ENCODE measurements around the gene AOC2. TPM values are rescaled to one million over a fixed set of nuclear protein-coding genes. Genes with fewer than 3 reads are reported as not detected.
A peak's percentile ranks its signal among the peaks of the same experiment; 100 is the strongest.
"Not testable (repeated sequence)": the region's sequence is repeated elsewhere in the genome, so short reads cannot be mapped to it uniquely, and the experiment has no call there.

The AOC2 gene
- total RNA-seq, 1 donor from 2014 or later, result 1.6 TPM

DNA sequence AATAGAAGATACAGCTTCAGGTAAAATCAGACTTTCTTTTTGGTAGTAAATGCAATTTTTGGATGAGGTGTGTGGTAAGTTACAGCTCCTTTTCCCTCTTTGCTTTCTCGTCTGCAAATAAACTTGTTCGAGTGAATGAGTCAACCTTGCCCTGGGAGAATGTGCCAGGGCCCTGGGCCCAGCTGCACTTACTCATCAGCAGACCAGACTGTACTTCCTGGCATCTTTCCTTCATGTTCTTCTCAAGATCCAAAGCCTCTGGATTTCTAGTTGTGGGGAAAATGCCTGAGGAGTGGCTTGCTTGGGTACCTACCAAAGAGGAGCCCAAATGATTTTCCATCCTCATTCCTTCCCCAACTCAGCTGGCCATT lies 50.8 kb downstream of the AOC2 start:
- peak; percentile 71 for ATAC-seq
- DNase-seq (ENCODE audit: low spot score), result no peak
- intact Hi-C loops (cut with DNase I), result no loop called here

DNA sequence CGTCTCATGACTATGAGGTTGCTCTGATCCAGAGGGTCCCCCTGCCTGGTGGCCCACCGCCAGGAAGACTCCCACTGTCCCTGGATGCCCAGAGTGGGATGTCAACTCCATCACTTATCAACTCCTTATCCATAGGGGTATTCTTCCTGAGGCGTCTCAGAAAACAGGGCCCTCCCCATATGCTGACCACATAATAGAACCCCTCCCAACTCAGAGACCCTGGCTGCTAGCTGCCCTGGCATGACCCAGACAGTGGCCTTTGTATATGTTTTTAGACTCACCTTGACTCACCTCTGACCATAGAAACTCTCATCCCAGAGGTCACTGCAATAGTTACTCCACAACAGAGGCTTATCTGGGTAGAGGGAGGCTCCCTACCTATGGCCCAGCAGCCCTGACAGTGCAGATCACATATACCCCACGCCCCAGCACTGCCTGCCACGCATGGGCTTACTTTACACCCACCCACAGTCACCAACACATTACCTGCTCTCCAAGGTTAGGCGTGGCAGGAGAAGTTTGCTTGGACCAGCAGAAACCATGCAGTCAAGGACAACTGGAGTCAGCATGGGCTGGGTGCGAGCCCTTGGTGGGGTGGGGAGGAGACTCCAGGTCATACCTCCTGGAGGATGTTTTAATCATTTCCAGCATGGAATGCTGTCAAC lies 53.9 kb downstream of the AOC2 start:
- ATAC-seq (no peak), DNase-seq (ENCODE audit: low spot score) (no peak)
- intact Hi-C loops (cut with DNase I), result no loop called here

DNA sequence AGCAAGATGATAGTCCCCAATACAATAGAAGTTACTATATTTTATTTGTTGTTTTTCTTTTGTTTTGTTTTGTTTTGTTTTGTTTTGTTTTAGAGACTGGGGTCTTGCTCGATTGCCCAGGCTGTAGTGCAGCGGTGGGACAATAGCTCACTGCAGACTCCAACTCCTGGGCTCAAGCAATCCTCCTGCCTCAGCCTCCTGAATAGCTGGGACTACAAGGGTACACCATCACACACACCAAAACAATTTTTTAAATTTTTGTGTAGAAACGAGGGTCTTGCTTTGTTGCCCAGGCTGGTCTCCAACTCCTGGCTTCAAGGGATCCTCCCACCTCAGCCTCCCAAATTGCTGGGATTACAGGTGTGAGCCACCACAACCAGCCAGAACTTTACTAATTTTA lies 55.6 kb downstream of the AOC2 start:
- DNase-seq (ENCODE audit: low spot score); intact Hi-C loops (cut with DNase I); ATAC-seq: not testable (repeated sequence)

Small RNA genes within 50 kb of the gene (microRNA-seq; reads per million reads assigned to microRNA genes)
- not detected for gene MIR6781

Other genes with a start within 250 kb of the AOC2 start
- 47.1 TPM for gene RETREG3, start 235.2 kb upstream of the AOC2 start, total RNA-seq
- gene TUBG1, start 234.9 kb upstream of the AOC2 start, total RNA-seq, result 23.4 TPM
- gene TUBG2, start 185.3 kb upstream of the AOC2 start, total RNA-seq, result 46.8 TPM
- gene PLEKHH3, start 167.6 kb upstream of the AOC2 start, total RNA-seq, result 40.3 TPM
- gene CCR10, start 162.7 kb upstream of the AOC2 start, total RNA-seq, result 3.5 TPM
- 12.9 TPM for gene CNTNAP1, start 162.0 kb upstream of the AOC2 start, total RNA-seq
- 105 TPM for gene EZH1, start 99.5 kb upstream of the AOC2 start, total RNA-seq
- 67.5 TPM for gene RAMP2, start 83.4 kb upstream of the AOC2 start, total RNA-seq
- gene VPS25, start 71.1 kb upstream of the AOC2 start, total RNA-seq, result 24.8 TPM
- 1.4 TPM for gene WNK4, start 64.0 kb upstream of the AOC2 start, total RNA-seq
- gene COA3, start 45.9 kb upstream of the AOC2 start, total RNA-seq, result 36.1 TPM
- 1.1 TPM for gene CNTD1, start 45.7 kb upstream of the AOC2 start, total RNA-seq
- gene BECN1, start 20.3 kb upstream of the AOC2 start, total RNA-seq, result 80.9 TPM
- gene PSME3, start 11.2 kb upstream of the AOC2 start, total RNA-seq, result 54.5 TPM
- gene AOC3, start 6.6 kb downstream of the AOC2 start, total RNA-seq, result 61.7 TPM
- not detected for gene G6PC1, start 56.2 kb downstream of the AOC2 start, total RNA-seq
- 40.7 TPM for gene AARSD1, start 119.9 kb downstream of the AOC2 start, total RNA-seq
- gene PTGES3L, start 135.5 kb downstream of the AOC2 start, total RNA-seq, result 0.40 TPM
- 12.4 TPM for gene RUNDC1, start 136.0 kb downstream of the AOC2 start, total RNA-seq
- 743 TPM for gene RPL27, start 153.8 kb downstream of the AOC2 start, total RNA-seq
- gene IFI35, start 162.2 kb downstream of the AOC2 start, total RNA-seq, result 28.1 TPM
- gene VAT1, start 177.8 kb downstream of the AOC2 start, total RNA-seq, result 288 TPM
- 3.4 TPM for gene RND2, start 180.7 kb downstream of the AOC2 start, total RNA-seq

Measured in sciatic nerve (tissue), 2 donors.